NCI-H2196 treated with DMSO at 0.1 percent for 48 hours (cell line): Measurements from ENCODE around the gene NXF2.
"Not testable (repeated sequence)": the region's sequence is repeated elsewhere in the genome, so short reads cannot be mapped to it uniquely, and the experiment has no call there.

Source experiments
- DNase-seq: peaks from one replicate; lab custom pipeline; 2025; ENCODE audit not compliant: unreplicated experiment; lab: John Stamatoyannopoulos, UW

Gene NXF2

DNA sequence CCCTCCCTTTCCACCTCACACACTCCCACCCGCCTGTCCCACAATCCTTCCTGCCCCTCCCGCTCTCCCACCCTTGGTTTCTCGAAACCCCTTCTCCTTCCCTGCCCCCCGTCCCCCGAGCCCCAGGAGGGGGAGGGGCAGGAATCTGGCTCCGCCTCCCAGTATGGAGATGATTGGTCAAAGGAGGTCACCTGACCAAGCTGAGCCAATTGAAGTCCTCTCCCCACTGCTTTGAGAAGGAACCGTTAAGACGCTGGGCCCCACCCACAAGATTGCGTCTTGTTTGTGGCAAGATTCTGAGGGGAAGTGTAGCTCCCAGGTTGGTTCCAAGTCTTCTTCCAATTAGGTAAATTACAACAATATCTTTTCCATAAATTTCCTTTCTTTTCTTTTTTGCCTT is at the start of gene NXF2:
NXF2 (plus strand) TSS at position 275 of the 400 bp plus-strand sequence. CDS start 59,912 bp downstream, outside the sequence.
- not testable (repeated sequence) for DNase-seq

- not testable (repeated sequence) for DNase-seq
These were observed 39.0 kb upstream of the NXF2 start for GRCh38 chrX:102207940-102208339.

DNA sequence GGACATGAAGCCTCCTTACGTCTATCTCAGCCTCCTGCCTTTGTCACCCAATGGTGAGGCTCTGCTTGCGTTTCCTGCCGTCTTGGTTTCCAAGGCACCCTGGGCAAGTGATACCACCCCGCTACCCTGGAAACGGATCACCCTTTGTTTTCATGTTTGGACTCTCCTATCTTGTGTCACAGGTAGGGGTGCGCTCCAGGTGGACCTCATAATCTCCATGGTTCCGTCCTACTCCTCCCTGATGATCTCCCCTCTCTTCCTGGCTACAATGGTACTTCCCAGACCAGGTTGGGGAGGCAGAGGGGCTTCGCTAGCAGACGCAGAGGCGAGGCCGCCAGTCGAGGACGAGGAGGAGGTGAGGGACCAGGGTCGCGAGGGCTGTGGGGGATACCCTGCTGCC is 32.0 kb upstream of the NXF2 start, which contains the start of gene TCP11X1:
TCP11X1 (plus strand) TSS at position 316 of the 400 bp plus-strand sequence.
- not testable (repeated sequence) for DNase-seq

- not testable (repeated sequence) for DNase-seq
These were observed 30.5 kb upstream of the NXF2 start for GRCh38 chrX:102216497-102216896.

DNA sequence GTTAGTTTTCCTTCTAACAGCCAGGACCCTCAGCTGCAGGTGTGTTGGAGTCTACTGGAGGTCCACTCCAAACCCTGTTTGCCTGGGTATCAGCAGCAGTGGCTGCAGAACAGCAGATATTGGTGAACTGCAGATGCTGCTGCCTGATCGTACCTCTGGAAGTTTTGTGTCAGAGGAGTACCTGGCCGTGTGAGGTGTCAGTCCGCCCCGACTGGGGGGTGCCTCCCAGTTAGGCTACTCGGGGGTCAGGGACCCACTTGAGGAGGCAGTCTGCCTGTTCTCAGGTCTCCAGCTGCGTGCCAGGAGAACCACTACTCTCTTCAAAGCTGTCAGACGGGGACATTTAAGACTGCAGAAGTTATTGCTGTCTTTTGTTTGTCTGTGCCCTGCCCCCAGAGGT is 11.3 kb upstream of the NXF2 start:
- not testable (repeated sequence) for DNase-seq

DNA sequence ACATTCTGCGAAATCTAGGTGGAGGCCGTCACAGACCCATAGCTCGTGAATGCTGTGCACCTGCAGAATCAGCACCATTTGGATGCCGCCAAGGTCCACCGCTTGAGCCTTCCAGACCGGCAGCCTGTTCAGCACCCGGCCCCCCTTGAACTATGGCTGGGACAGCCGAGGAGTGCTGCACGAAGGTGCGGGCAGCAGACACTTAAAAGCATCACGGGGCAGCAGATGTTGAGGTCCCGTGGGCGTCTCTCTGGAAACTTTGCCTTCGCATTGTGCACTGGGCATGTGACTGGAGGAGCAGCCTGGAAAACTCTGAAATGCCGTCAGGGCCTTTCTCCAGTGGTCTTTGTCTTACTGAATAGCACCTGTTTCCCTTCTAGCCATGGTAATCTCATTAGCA is 6.7 kb upstream of the NXF2 start:
- not testable (repeated sequence) for DNase-seq

GRCh38 chrX:102272231-102272630 is 25.3 kb downstream of the NXF2 start:
- DNase-seq, result not testable (repeated sequence)

- no peak for DNase-seq
These were observed 91.2 kb downstream of the NXF2 start for GRCh38 chrX:102338162-102338561.

DNA sequence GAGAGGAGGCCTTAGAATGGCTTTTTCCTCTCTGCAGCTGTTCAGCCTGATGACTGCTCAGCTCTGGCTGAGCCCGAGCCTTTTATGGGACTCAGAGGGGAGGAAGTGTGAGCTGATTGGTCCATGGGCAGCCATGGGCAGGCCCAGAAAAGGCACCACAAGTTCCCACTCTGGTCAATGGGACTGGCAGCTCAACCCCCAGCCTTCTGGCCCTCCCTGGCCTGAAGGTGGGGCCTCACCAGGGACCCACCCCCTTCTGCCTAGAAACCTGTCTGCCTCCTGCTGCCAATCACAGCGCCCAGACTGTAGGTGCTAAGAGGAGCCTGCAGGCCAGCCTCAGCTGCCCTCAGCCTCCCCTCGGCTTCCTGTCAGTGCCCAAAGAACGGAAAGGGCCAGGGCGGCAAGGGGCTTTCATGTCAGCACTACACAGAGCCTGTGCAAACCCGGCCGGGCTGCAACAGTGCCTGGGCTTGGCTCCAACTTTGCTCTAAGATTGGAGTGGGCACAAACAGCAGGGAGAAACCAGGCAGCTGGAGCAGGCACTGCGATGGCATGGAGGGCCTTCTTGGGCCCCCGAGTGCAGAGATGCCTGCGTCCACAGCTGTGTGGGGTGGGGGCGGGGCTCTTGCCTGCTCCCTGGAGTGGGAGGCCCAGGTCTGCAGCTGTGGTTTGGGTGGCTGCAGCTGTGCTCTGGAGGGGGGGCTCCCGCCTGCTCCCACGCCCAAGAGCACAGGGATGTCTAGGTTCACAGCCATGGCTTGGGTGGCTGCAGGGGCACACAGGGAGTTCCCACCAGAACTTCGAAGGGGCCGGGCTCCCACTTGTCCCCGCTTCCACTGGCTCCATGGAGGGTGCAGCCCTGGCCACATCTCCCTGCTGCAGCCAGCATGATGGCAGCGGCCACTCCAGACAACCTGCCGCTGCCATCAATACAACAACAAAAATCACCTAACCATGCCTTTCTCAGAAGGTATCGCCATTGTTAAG is 92.6 kb downstream of the NXF2 start:
- no peak for DNase-seq

DNA sequence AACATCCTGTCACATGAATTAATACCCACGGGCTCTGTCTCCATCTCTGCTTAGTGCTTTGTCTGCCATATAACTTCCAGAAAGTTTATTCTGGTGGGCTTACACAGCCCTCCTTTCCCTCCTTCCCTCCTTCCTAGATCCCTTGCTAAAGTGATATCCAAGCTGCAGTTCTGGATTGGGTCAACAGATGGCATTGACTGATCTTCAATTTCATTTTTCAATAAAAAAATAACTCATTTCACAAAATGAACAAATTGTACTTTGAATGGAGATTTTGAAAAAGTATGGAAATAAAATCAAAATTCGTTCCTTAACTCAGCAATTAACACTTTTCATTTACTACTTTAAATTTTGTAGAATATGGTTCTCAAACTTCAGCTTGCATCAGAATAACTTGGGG is 94.9 kb downstream of the NXF2 start:
- no peak for DNase-seq

- no peak for DNase-seq
These were observed 98.9 kb downstream of the NXF2 start for GRCh38 chrX:102345916-102346315.
